ENCODE data around the gene NXPH2. TPM values are rescaled to one million over a fixed set of nuclear protein-coding genes. Genes with fewer than 3 reads are reported as not detected.

Gene NXPH2
- total and polyA plus RNA-seq, 10 donors, result not detected

DNA sequence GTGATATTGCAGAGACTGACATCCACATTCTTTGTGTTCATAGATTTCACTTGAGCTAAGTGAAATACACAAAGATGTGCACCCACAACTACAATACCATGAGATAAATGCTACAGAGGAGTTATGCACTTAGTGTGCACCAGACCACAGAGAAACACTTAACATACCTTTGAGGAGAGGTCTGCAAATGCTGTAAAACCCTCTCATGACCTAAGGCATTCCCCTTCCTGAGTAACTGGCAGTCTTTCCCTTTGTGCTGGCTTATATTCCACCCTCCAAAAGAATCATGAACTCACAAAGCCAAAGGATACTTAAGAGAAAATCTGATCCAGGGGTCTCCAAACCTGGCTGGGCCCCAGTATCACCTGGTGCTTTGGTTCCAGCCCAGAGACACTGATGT lies 16.2 kb downstream of the NXPH2 start:
- no peak for DNase-seq
- no peaks in the 10 kb centered on the region for H3K36me3 ChIP-seq
- TF ChIP-seq POLR2A (IDR thresholded peaks at IDR 0.05) (no peak), POLR2AphosphoS5 (IDR thresholded peaks at IDR 0.05) (no peak)
- TF ChIP-seq, protein P1, sequence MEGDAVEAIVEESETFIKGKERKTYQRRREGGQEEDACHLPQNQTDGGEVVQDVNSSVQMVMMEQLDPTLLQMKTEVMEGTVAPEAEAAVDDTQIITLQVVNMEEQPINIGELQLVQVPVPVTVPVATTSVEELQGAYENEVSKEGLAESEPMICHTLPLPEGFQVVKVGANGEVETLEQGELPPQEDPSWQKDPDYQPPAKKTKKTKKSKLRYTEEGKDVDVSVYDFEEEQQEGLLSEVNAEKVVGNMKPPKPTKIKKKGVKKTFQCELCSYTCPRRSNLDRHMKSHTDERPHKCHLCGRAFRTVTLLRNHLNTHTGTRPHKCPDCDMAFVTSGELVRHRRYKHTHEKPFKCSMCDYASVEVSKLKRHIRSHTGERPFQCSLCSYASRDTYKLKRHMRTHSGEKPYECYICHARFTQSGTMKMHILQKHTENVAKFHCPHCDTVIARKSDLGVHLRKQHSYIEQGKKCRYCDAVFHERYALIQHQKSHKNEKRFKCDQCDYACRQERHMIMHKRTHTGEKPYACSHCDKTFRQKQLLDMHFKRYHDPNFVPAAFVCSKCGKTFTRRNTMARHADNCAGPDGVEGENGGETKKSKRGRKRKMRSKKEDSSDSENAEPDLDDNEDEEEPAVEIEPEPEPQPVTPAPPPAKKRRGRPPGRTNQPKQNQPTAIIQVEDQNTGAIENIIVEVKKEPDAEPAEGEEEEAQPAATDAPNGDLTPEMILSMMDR (IDR thresholded peaks at IDR 0.05 in 8 of 11, conservative IDR thresholded peaks at IDR 0.05 in 3 of 11), result no peak
- H3K27ac ChIP-seq, result no peak overlapping the region
- H3K27me3 ChIP-seq (replicated peaks in 1 of 7), result peaks cover 0 to 14% (median 0%) of the 10 kb centered on the region in 7 donors
- no peaks in the 10 kb centered on the region for H3K4me1 ChIP-seq
- no peak overlapping the region for H3K4me3 ChIP-seq
- no peaks in the 10 kb centered on the region for H3K9me3 ChIP-seq
- intact Hi-C loops (cut with DNase I; ENCODE audit: low total_unique reads), result no loop called here

DNA sequence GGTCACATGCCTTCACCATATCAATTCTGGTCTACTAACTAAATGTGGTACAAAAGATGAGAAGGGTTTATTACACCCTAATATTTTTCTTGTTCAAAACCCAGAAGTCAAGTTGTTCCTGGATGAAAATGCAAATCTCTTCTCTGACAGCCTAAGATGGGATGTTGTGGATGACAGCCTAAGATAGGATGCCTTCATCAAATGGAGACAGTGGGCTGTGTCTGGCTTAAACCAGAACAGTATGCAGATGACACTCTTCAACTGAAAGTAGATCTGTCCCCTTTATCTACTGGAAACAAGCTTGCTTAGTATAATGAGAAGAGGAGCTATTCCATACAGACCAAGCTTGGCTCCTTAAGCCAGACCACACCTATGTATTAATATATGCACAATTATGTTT lies 17.7 kb downstream of the NXPH2 start:
- Histone ChIP-seq H3K9me3 (no peaks in the 10 kb centered on the region), H3K4me3 (no peak overlapping the region), H3K27ac (no peak overlapping the region), H3K4me1 (no peaks in the 10 kb centered on the region), H3K36me3 (no peaks in the 10 kb centered on the region), H3K27me3 (replicated peaks in 1 of 7) (peaks cover 0 to 12% (median 0%) of the 10 kb centered on the region in 7 donors)
- intact Hi-C loops (cut with DNase I; ENCODE audit: low total_unique reads), result no loop called here
- TF ChIP-seq, protein P1 (IDR thresholded peaks at IDR 0.05 in 8 of 11, conservative IDR thresholded peaks at IDR 0.05 in 3 of 11), result no peak
- no peak for TF ChIP-seq POLR2AphosphoS5 (IDR thresholded peaks at IDR 0.05)
- TF ChIP-seq POLR2A (IDR thresholded peaks at IDR 0.05), result no peak
- no peak for DNase-seq

DNA sequence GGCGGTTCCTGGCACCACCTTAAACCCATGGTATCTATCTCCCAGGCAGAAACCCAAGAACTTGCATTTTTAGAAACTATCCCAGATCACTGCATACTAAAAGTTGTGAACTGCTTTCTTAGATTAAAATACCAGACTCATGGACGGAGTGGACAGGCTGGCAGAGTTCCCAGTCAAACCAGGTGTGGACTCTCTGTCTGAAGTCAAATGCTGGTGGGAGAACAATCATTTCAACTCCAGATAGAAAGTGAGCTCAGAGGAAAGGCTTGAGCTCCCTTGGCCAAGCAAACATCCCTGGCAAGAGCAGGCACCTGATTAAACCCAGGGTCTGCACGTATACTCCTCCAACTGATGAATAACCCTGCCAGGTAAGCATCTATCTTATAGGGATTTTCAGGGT lies 19.5 kb downstream of the NXPH2 start:
- intact Hi-C loops (cut with DNase I; ENCODE audit: low total_unique reads), result no loop called here
- 78 to 85% (median 81%) methylated on average over 3 of the region's 3 CpGs for WGBS, 5 donors
- no peak for DNase-seq

DNA sequence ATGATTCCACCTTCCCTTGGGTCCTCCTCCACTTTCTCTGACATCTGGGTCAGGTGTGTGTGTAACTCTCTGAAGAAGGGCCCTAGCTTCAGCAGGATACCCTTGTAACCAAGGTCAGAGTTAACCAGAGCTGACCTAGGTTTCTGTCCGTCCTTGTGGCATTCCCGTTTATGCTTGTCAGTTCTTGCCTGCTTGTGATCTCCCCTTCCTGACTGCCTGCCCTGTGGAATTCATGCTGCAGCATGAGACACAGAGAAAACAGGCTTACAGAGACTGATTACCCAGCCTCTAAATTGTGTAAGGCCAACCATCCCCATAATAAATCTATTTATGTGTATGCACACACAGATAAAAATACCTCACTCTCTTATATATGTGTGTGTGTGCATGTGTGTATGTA lies 22.8 kb downstream of the NXPH2 start:
- 57 to 78% (median 71%) methylated on average over 2 of the region's 2 CpGs for WGBS, 5 donors
- Histone ChIP-seq H3K27ac (no peak overlapping the region), H3K27me3 (replicated peaks in 1 of 7) (peaks cover 0 to 7% (median 0%) of the 10 kb centered on the region in 7 donors), H3K36me3 (no peaks in the 10 kb centered on the region), H3K9me3 (peaks cover 0 to 14% (median 3%) of the 10 kb centered on the region in 8 donors), H3K4me3 (no peak overlapping the region), H3K4me1 (no peaks in the 10 kb centered on the region)
- intact Hi-C loops (cut with DNase I; ENCODE audit: low total_unique reads), result no loop called here
- no peak for DNase-seq
- no peak for TF ChIP-seq POLR2AphosphoS5 (IDR thresholded peaks at IDR 0.05)
- TF ChIP-seq, protein P1 (IDR thresholded peaks at IDR 0.05 in 8 of 11, conservative IDR thresholded peaks at IDR 0.05 in 3 of 11), result no peak
- TF ChIP-seq POLR2A (IDR thresholded peaks at IDR 0.05), result no peak

More for the DNA sequence above, 19.5 kb downstream of the NXPH2 start:
- no peak for TF ChIP-seq POLR2AphosphoS5 (IDR thresholded peaks at IDR 0.05)
- H3K4me3 ChIP-seq, result no peak overlapping the region
- H3K36me3 ChIP-seq, result no peaks in the 10 kb centered on the region
- peaks cover 0 to 7% (median 0%) of the 10 kb centered on the region in 7 donors for H3K27me3 ChIP-seq (replicated peaks in 1 of 7)
- H3K9me3 ChIP-seq, result no peaks in the 10 kb centered on the region
- no peak overlapping the region for H3K27ac ChIP-seq
- H3K4me1 ChIP-seq, result no peaks in the 10 kb centered on the region

Data from spleen (tissue), 11 donors.